GM21723 (cell line): ENCODE data around the gene NEK5.

Experiments
- ATAC-seq: cut with Tn5 transposase; IDR thresholded peaks from one replicate; pipeline ENCODE4 v1.9.1; 2021; ENCODE audit warnings: mild to moderate bottlenecking, moderate library complexity; ENCODE audit not compliant: unreplicated experiment

The NEK5 gene

DNA sequence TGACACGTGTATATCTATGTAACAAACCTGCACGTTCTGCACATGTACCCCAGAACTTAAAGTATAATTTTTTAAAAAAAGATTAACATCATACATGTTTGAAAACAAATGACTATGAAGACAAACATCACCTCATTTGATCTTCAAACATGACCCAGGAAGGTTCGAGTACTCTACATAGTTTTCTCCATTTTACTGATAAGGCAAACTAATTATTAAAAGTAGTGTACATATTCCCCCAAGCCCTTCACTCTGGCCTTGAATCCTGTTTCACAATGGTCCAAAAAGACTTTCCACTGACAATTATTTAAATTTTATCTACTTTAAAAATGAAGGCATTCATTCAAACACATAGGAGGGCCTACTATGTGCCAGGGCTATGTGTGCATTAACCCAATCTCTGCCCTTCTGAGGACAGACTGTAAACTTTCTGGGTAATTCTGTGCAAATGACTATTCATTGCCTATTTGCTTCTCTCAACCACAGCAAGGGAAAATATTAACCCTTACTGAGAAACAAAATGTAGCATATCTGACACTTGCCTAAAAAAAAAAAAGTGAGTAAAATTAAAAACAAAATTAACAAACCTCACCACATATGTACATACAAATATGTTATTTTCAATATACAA, 139.8 kb downstream of the NEK5 start:
- no peak for ATAC-seq
